ENCODE results near the gene OR6C2. TPM values are rescaled to one million over a fixed set of nuclear protein-coding genes. Genes with fewer than 3 reads are reported as not detected.
"Not testable (repeated sequence)": the region's sequence is repeated elsewhere in the genome, so short reads cannot be mapped to it uniquely, and the experiment has no call there.

The OR6C2 gene
- not detected for total RNA-seq

- H3K4me1 Mint-ChIP-seq = no peaks in the 10 kb centered on the region
- DNase-seq = no peak
- no peak within 1 kb of the TSS for H3K4me3 Mint-ChIP-seq
- H3K27ac Mint-ChIP-seq = no peak within 1 kb of the TSS
- peaks cover 10% of the 10 kb centered on the region for H3K9me3 Mint-ChIP-seq
- no peaks in the 10 kb centered on the region for H3K36me3 Mint-ChIP-seq
- H3K27me3 Mint-ChIP-seq = peaks cover 8% of the 10 kb centered on the region
These were observed at the start of gene OR6C2 for GRCh38 chr12:55443776-55444175. TSS of gene OR6C2 (plus strand) at chr12:55444076. CDS start at chr12:55452214, 8,138 bp downstream.

- H3K27me3 Mint-ChIP-seq = peaks cover 36% of the 10 kb centered on the region
- H3K36me3 Mint-ChIP-seq = no peaks in the 10 kb centered on the region
- H3K27ac Mint-ChIP-seq = no peak overlapping the region
- H3K4me3 Mint-ChIP-seq = no peak overlapping the region
- DNase-seq = no peak
- H3K4me1 Mint-ChIP-seq = no peaks in the 10 kb centered on the region
- no peaks in the 10 kb centered on the region for H3K9me3 Mint-ChIP-seq
These were observed 47.5 kb upstream of the OR6C2 start for GRCh38 chr12:55396326-55396725.

GRCh38 chr12:55400229-55400628 is 43.6 kb upstream of the OR6C2 start, which contains the start of gene OR6C65:
TSS of gene OR6C65 (plus strand) at chr12:55400529. CDS start at chr12:55400529, 0 bp downstream.
- Mint-ChIP-seq H3K36me3 (no peaks in the 10 kb centered on the region), H3K27me3 (peaks cover 41% of the 10 kb centered on the region), H3K27ac (no peak within 1 kb of the TSS), H3K4me1 (no peaks in the 10 kb centered on the region), H3K4me3 (no peak within 1 kb of the TSS), H3K9me3 (peaks cover 2% of the 10 kb centered on the region)
- no peak for DNase-seq

GRCh38 chr12:55407866-55408265 is 36.0 kb upstream of the OR6C2 start:
- Mint-ChIP-seq H3K27me3 (peaks cover 15% of the 10 kb centered on the region), H3K36me3 (no peaks in the 10 kb centered on the region), H3K4me1 (no peaks in the 10 kb centered on the region), H3K4me3 (no peak overlapping the region), H3K9me3 (peaks cover 2% of the 10 kb centered on the region), H3K27ac (no peak overlapping the region)
- DNase-seq = no peak

- H3K27me3 Mint-ChIP-seq = peaks cover 15% of the 10 kb centered on the region
- DNase-seq, H3K36me3 Mint-ChIP-seq, H3K4me3 Mint-ChIP-seq, H3K27ac Mint-ChIP-seq, H3K9me3 Mint-ChIP-seq, H3K4me1 Mint-ChIP-seq: not testable (repeated sequence)
These were observed 34.7 kb upstream of the OR6C2 start for GRCh38 chr12:55409133-55409532.

- not testable (repeated sequence) for DNase-seq, H3K4me3 Mint-ChIP-seq, H3K27ac Mint-ChIP-seq, H3K4me1 Mint-ChIP-seq, H3K36me3 Mint-ChIP-seq, H3K9me3 Mint-ChIP-seq
- H3K27me3 Mint-ChIP-seq = peaks cover 40% of the 10 kb centered on the region
These were observed 31.7 kb upstream of the OR6C2 start for GRCh38 chr12:55412138-55412537.

- H3K27me3 Mint-ChIP-seq = peaks cover 48% of the 10 kb centered on the region
- not testable (repeated sequence) for H3K4me1 Mint-ChIP-seq, H3K4me3 Mint-ChIP-seq, H3K27ac Mint-ChIP-seq, H3K9me3 Mint-ChIP-seq, H3K36me3 Mint-ChIP-seq, DNase-seq
These were observed 30.1 kb upstream of the OR6C2 start for GRCh38 chr12:55413498-55414388.

- not testable (repeated sequence) for H3K27ac Mint-ChIP-seq, DNase-seq, H3K36me3 Mint-ChIP-seq, H3K9me3 Mint-ChIP-seq, H3K4me1 Mint-ChIP-seq, H3K4me3 Mint-ChIP-seq
- peaks cover 53% of the 10 kb centered on the region for H3K27me3 Mint-ChIP-seq
These were observed 29.5 kb upstream of the OR6C2 start for GRCh38 chr12:55414396-55414823.

- H3K27me3 Mint-ChIP-seq = peaks cover 54% of the 10 kb centered on the region
- H3K36me3 Mint-ChIP-seq, H3K4me1 Mint-ChIP-seq, H3K4me3 Mint-ChIP-seq, H3K9me3 Mint-ChIP-seq, DNase-seq, H3K27ac Mint-ChIP-seq: not testable (repeated sequence)
These were observed 29.0 kb upstream of the OR6C2 start for GRCh38 chr12:55414889-55415288.

GRCh38 chr12:55416961-55417360 is 26.9 kb upstream of the OR6C2 start:
- Mint-ChIP-seq H3K27me3 (peaks cover 61% of the 10 kb centered on the region), H3K4me3 (no peak overlapping the region), H3K9me3 (no peaks in the 10 kb centered on the region), H3K4me1 (peaks cover 8% of the 10 kb centered on the region), H3K27ac (no peak overlapping the region), H3K36me3 (no peaks in the 10 kb centered on the region)
- no peak for DNase-seq

- H3K9me3 Mint-ChIP-seq = no peaks in the 10 kb centered on the region
These were observed 23.4 kb upstream of the OR6C2 start for GRCh38 chr12:55420307-55420962.

GRCh38 chr12:55425954-55426353 is 17.9 kb upstream of the OR6C2 start, which contains the start of gene OR6C76:
TSS of gene OR6C76 (plus strand) at chr12:55426254. CDS start at chr12:55426254, 0 bp downstream.
- no peak for DNase-seq
- peaks cover 2% of the 10 kb centered on the region for H3K4me1 Mint-ChIP-seq
- H3K36me3 Mint-ChIP-seq = no peaks in the 10 kb centered on the region
- no peak within 1 kb of the TSS for H3K27ac Mint-ChIP-seq
- H3K4me3 Mint-ChIP-seq = no peak within 1 kb of the TSS
- H3K9me3 Mint-ChIP-seq = no peaks in the 10 kb centered on the region
- H3K27me3 Mint-ChIP-seq = peaks cover 12% of the 10 kb centered on the region

More at GRCh38 chr12:55420307-55420962, 23.4 kb upstream of the OR6C2 start:
- H3K4me1 Mint-ChIP-seq = peaks cover 4% of the 10 kb centered on the region
- no peak overlapping the region for H3K4me3 Mint-ChIP-seq
- peaks cover 48% of the 10 kb centered on the region for H3K27me3 Mint-ChIP-seq
- DNase-seq = no peak
- no peaks in the 10 kb centered on the region for H3K36me3 Mint-ChIP-seq
- H3K27ac Mint-ChIP-seq = no peak overlapping the region

GRCh38 chr12:55428331-55429243 is 15.3 kb upstream of the OR6C2 start:
- peaks cover 18% of the 10 kb centered on the region for H3K27me3 Mint-ChIP-seq
- no peaks in the 10 kb centered on the region for H3K36me3 Mint-ChIP-seq
- peaks cover 2% of the 10 kb centered on the region for H3K4me1 Mint-ChIP-seq
- no peak overlapping the region for H3K27ac Mint-ChIP-seq
- no peak overlapping the region for H3K4me3 Mint-ChIP-seq
- DNase-seq = no peak
- no peaks in the 10 kb centered on the region for H3K9me3 Mint-ChIP-seq

- peaks cover 10% of the 10 kb centered on the region for H3K9me3 Mint-ChIP-seq
- H3K27me3 Mint-ChIP-seq, H3K4me1 Mint-ChIP-seq, H3K36me3 Mint-ChIP-seq, H3K27ac Mint-ChIP-seq, DNase-seq, H3K4me3 Mint-ChIP-seq: not testable (repeated sequence)
These were observed 2.6 kb upstream of the OR6C2 start for GRCh38 chr12:55441233-55441632.

- no peaks in the 10 kb centered on the region for H3K36me3 Mint-ChIP-seq
- peaks cover 8% of the 10 kb centered on the region for H3K9me3 Mint-ChIP-seq
- no peak overlapping the region for H3K4me3 Mint-ChIP-seq
- DNase-seq = no peak
- no peak overlapping the region for H3K27ac Mint-ChIP-seq
- no peaks in the 10 kb centered on the region for H3K4me1 Mint-ChIP-seq
- peaks cover 9% of the 10 kb centered on the region for H3K27me3 Mint-ChIP-seq
These were observed 1.5 kb downstream of the OR6C2 start for GRCh38 chr12:55445357-55445756.
